H7 (cell line): ENCODE measurements around the gene ADCY7. TPM values are rescaled to one million over a fixed set of nuclear protein-coding genes. Genes with fewer than 3 reads are reported as not detected.

Source experiments
- DNase-seq: peaks from one replicate; pipeline ENCODE4 v3.0.0; 2012
- H3K27me3 ChIP-seq: 2 replicates; pipeline ENCODE4 v1.6.0; 2011; ENCODE audit warnings: mild to moderate bottlenecking, low read length; ENCODE audit not compliant: control insufficient read depth, insufficient read depth
- H3K36me3 ChIP-seq: replicated peaks from 2 replicates; pipeline ENCODE4 v1.5.1; 2011; ENCODE audit warnings: low read length; ENCODE audit not compliant: control insufficient read depth, insufficient read depth
- H3K4me3 ChIP-seq: 2 replicates; pipeline ENCODE4 v1.5.1; 2011; ENCODE audit warnings: low read depth, mild to moderate bottlenecking, control low read depth, low read length, moderate library complexity; ENCODE audit not compliant: insufficient read depth
- total RNA-seq: library from RNA; depleted of rRNA; stranded (reverse); fragments of >200 nt; shearing (Covaris generic); gene quantifications from 2 replicates; pipeline ENCODE4 v1.2.3, GENCODE V29; 2014

Gene ADCY7
- total RNA-seq, 1 experiment from 2014 or later = 2.5 TPM

DNA sequence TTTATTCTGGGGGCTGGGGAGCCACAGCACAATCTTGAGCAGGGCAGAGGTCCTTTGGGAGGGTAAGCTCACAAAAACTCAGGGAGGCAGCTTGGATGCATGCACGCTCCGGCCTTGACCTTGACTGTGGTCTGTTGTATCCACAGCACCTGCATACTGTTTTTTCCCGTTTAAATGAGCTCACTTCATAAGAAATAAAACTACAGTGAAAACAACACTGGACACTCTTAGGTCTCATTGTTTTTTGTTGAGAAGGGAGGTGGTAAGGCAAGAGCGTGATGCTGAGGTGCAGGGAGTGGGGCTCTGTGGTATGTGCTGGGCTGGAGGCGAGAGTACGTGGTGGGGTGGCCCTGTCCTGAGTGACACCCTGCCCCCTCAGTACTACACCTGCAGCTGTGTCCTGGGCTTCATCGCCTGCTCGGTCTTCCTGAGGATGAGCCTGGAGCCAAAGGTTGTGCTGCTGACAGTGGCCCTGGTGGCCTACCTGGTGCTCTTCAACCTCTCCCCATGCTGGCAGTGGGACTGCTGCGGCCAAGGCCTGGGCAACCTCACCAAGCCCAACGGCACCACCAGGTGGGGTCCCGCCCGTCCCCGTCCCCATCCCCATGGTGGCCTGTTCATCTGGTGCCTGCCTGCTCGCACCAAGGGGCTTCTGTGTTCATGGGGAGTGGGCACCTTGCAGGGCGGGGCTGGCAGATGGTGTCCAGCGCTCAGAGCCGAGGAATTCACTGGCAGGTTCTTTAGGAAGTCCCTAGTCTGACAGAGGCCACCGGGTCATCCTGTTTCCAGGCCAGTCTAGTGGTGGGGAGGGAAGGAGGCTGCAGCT, 44.2 kb downstream of the ADCY7 start:
- DNase-seq = peak; percentile 70
- Histone ChIP-seq H3K4me3 (no peak overlapping the region), H3K27me3 (no peaks in the 10 kb centered on the region), H3K36me3 (peaks cover 7% of the 10 kb centered on the region)

DNA sequence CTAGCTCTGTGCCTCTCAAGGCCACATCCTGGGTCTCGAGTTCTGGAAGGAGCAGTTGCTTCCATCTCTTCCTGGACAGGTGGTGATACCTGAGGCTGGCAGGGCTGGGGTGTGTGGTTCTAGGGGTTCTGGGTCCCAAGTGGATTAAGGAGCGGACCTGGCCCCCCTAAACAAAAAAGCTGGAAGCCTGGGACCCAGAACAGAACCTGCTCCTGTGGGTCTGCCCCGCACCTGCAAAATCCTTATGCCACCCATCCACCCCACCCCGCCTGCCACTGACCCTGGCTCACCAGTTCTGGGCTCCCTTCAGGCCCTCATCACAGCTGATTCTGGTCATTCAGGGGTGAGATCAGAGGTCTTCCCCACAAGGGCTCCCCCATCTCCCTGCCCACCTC, 44.8 kb downstream of the ADCY7 start:
- Histone ChIP-seq H3K4me3 (no peak overlapping the region), H3K27me3 (no peaks in the 10 kb centered on the region), H3K36me3 (peaks cover 13% of the 10 kb centered on the region)
- peak; percentile 37 for DNase-seq

DNA sequence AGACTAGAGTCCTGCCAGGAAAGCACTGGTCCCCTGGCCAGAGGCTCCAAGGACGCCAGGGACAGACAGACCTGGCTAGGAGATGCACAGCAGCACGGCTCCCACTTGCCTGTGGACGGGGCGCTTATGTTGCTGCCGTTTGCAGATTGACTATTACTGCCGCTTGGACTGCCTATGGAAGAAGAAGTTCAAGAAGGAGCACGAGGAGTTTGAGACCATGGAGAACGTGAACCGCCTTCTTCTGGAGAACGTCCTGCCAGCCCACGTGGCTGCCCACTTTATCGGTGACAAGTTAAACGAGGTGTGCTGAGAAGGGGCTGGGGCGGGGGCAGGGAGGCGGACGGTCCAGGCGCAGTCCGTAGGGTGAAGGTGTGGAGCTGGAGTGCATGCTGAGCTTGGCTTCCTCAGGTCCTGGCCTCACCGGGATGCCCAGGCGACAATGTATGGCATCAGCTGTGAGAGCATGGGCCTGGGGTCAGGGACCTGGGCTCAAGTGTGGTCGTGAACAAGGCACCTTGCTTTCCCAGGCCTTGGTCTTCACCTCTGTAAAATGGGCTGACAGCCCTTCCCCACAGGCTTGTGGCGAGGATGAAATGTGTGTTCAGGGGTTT, 45.6 kb downstream of the ADCY7 start:
- Histone ChIP-seq H3K27me3 (no peaks in the 10 kb centered on the region), H3K4me3 (no peak overlapping the region), H3K36me3 (peaks cover 19% of the 10 kb centered on the region)
- DNase-seq = peak; percentile 58

DNA sequence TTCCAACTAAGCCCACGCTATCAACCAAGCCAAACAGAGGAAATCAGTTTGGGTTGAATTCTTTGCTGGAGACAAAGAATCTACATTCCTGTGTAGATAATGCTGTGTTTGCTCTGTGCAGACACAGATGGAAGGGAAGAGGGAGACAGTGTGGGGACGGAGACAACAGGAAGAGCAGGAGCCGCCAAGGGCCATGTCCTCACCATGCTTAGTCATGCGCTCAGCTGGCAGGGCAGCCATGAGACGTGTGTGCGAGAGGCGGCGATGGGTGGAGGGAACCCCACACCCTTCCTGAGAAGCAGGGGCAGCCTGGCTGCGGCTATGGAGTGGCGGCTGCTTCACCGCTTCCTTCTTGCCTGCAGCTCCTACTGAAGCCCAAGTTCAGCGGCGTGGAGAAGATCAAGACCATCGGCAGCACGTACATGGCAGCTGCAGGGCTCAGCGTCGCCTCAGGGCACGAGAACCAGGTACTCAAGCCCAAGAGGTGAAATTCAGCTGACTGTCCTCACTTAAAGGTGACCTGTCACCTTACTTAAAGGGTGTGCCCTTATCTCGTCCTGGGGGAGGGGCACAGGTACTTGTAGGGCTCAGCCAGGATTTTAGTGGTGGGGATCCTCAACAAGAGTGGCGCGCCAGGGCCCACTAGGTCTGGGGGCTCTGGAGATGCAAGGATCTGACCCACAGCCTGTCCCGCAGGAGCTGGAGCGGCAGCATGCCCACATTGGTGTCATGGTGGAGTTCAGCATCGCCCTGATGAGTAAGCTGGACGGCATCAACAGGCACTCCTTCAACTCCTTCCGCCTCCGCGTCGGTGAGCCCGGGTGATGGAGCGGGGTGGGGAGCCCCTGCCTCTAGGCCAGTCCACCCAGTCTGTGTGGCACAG, 47.5 kb downstream of the ADCY7 start:
- peaks cover 22% of the 10 kb centered on the region for H3K36me3 ChIP-seq
- peak; percentile 41 for DNase-seq
- H3K4me3 ChIP-seq = no peak overlapping the region
- H3K27me3 ChIP-seq = no peaks in the 10 kb centered on the region

DNA sequence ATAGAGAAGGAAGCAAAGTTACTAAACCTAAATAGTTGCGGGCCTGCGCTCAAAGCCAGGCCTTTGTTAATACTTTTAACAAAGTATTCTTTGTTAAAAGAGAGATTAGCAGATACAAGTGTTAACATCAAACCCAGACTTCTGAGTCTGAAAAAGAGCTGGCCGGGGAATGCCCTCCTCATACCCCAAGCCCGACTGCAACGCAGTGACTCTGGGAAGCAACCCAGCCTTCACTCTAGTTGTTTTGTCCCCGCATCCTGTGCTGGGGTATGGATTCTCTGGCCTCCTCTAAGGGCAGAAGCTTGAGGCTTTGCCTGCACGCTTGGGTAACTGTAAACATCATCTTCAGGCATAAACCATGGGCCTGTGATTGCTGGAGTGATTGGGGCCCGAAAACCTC, 48.3 kb downstream of the ADCY7 start:
- Histone ChIP-seq H3K4me3 (no peak overlapping the region), H3K27me3 (no peaks in the 10 kb centered on the region), H3K36me3 (peaks cover 27% of the 10 kb centered on the region)
- no peak for DNase-seq

DNA sequence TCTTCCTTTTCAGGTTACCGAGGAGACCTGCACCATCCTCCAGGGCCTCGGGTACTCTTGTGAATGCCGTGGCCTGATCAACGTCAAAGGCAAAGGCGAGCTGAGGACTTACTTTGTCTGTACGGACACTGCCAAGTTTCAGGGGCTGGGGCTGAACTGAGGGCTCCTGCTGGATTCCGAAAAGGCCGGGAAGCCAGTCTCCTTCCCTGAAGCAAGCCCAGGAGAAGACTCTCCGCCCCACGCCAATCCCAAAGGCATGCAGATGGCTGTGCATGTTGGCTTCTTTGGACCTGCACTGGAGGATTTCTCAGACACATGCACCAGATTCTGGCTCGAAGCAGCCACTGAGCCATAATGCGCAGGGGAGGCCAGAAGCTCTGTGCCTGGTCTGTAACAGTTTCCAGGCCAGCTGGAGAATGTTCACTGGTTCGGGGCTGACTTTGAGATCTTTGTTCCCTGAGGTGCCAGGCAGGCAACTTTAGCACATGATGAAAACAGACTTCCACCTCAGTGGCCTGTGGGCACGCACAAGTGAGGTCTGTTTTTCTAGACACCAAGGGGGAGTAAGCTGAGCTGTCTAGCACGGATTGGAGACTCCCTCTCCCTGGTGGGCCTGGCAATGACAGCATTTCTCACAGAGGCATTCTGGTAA, 49.1 kb downstream of the ADCY7 start:
- no peak for DNase-seq
- Histone ChIP-seq H3K27me3 (no peaks in the 10 kb centered on the region), H3K36me3 (peaks cover 34% of the 10 kb centered on the region), H3K4me3 (no peak overlapping the region)

DNA sequence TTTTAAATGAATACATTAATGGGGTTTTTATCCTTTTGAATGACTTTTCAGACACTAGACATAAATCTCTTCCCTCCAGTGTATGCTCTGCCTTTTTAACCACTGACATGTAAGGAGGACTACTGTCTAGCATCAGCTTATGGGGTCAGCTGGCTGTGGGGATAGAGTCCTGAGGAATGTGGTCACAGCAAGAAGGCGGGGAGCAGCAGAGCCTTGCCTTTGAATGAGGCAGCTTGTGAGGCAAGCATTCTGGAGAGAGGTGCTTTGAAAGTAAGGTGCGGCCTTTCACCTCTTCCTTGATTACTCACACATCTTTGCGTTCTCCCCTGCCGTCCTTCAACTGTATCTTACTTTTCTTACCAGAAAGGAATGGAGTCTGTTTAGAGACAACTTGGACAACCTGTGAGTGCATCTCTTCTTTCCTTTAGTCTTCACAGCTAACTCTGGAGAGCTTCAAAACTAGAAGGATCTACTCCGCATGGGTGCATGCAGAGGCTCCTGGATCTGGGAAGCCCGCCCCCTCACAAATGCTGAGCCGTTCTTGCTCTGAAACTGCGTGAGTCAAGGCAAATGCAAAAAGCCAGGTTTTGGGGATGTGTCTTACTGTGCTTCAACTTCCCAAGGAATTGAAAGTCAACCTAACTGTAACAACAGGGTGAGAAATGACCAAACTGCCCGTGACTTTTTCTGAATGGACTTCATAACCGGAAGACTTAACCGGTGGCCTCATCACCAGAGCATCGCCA, 49.9 kb downstream of the ADCY7 start:
- DNase-seq = no peak
- no peaks in the 10 kb centered on the region for H3K27me3 ChIP-seq
- H3K4me3 ChIP-seq = no peak overlapping the region
- H3K36me3 ChIP-seq = peaks cover 38% of the 10 kb centered on the region

DNA sequence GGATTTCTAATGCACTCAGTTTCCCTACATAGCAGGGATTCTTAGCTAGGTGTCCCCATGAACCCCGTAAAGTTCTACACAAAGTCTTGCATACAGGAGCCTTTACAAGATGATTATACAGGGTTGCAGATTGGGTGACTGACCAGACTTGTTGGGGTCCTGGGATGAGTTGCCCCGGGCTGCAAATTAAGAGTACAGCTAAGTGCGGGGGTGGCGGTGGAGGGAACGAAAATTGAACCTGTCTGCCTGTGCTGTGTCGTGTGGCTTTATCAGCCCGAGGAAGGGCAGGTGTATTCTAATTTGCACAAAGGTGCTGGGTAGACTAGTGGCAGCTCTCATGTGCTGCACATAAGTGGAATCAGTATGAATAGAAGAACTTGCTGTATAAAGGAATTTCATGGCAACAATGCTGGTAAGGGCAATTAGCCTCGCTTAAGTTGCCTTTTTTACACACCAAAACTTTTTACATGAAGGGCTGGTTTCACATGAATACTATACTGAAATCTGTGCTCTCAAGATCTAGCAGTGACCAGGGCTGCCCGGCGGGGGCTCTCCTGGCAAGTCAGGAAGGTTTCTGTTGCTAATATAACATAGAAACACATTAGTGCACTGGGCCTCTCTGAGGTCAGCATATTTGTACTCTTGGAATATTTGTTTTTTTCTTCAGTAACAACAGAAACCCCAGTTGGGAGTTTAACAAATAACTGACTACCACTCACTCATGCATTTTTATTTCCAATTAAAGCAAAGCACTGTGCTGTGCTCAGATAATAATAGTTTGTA, 50.7 kb downstream of the ADCY7 start:
- Histone ChIP-seq H3K4me3 (no peak overlapping the region), H3K27me3 (no peaks in the 10 kb centered on the region), H3K36me3 (peaks cover 38% of the 10 kb centered on the region)
- DNase-seq = no peak

DNA sequence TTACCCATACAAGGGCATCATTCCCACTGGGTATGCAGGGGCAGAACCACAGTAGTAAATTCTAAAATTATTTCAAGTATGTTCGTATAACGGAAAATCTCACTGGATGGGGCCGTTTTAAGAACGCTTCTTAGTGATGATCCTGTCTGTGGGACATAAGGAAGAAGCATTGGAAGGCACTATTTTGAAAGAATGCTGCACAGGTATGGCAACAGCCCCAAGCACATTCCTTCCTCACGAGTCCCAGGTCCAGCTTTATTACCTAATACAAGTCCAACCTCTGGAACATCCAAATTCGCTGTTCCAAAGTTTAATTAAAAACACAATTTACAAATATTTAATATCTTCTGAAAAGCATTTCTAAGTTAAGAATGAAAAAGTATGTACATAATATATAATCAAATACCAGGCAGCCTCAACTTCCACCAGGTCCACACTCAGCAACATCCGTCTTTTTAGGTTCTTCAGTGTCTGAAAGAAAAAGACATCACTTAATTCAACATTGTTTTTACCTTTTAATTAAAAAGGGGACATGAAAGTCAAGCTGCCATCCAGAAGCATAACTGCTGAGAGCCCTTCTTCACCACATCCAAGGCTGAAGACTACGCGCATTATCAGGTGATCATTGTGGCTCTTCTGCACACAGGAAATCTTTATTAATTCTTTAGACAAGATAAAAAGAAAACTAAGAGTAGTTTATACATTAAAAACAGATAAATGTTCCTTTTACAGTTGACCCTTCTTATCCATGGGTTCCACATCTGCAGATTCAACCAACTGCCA, 52.6 kb downstream of the ADCY7 start:
- Histone ChIP-seq H3K36me3 (peaks cover 38% of the 10 kb centered on the region), H3K27me3 (no peaks in the 10 kb centered on the region), H3K4me3 (no peak overlapping the region)
- no peak for DNase-seq

DNA sequence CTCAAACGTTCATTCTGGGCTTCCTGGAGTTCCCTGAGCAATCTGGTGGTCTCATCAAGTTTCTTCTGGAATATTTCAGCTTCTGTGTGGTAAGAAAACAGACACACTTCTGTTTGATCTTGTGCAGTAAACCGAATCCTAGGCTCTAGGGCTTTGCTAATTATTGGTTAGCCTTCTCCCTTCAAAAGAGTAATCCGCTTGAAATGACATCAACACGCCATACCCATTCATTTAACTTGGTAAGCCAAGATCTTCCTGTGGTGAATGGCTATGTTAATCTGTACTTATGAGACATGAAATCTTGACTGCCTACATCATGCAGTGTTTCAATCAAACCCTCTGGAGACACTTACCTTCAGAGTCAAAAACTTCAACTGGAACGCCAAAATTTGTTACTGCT, 54.0 kb downstream of the ADCY7 start:
- H3K27me3 ChIP-seq = no peaks in the 10 kb centered on the region
- no peak for DNase-seq
- H3K4me3 ChIP-seq = no peak overlapping the region
- H3K36me3 ChIP-seq = peaks cover 38% of the 10 kb centered on the region

DNA sequence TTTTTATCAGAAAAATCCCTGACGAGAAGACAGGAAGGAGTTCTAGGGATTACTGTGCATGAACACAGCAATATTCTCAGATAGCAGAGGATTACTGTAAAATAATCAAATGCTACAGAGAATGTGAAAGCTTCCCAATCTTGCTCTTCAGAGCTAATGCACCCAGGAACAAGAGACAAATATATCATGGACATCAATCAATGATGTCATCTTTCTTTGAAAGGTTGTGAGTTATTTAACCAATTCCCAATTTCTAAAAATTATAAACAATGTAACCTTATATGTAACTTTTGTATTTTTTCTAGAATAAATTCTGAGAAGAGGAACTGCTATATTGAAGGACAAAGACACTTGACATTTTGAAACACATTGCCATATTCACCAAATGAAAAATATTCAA, 56.0 kb downstream of the ADCY7 start:
- H3K4me3 ChIP-seq = no peak overlapping the region
- peaks cover 26% of the 10 kb centered on the region for H3K36me3 ChIP-seq
- no peak for DNase-seq
- H3K27me3 ChIP-seq = no peaks in the 10 kb centered on the region

DNA sequence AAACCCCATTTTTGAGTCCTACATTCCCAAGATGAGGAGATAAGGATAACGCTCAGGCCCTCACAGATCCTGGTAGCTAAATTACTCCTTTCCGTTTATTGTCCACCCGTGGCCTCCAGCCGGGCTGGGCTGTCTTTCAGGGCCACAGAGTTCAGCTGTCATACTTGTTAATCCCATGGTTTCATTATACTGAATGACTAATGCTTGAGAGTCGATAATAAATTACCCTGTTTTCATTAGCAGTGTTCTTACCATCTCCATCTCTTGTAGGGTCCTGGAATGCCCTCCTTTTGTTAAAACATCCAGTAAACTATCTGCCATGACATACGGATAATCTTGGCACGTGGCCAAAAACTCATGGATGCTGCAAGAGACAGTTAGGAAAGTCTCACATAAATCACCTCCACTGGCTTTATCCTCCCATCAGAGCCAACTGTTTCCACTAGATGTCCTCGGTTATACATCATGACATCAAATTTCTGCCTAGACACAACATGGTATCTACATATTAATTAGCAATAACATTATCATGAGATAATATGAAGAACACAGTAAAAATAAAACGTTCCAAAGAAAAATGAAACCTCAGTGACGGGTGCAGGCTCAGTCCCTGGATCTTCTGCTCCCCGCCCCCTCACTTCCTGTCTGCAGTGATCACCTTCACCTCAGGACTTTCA, 57.1 kb downstream of the ADCY7 start:
- no peak overlapping the region for H3K4me3 ChIP-seq
- H3K27me3 ChIP-seq = no peaks in the 10 kb centered on the region
- no peak for DNase-seq
- peaks cover 26% of the 10 kb centered on the region for H3K36me3 ChIP-seq
